CD4-positive, alpha-beta T cell (primary cell): ENCODE data around the gene WDR41. TPM values are rescaled to one million over a fixed set of nuclear protein-coding genes. Genes with fewer than 3 reads are reported as not detected.

Source experiments
- ATAC-seq: fragments of 200-7000 bp; cut with Tn5 transposase; one replicate; pipeline ENCODE4 v1.10.0; 2022; ENCODE audit warnings: mild to moderate bottlenecking; ENCODE audit not compliant: poor library complexity
- CTCF ChIA-PET: fragments of 350-600 bp; sonication (Branson Sonifier 250); formaldehyde crosslinking; loops from one replicate; lab custom pipeline; 2021; ENCODE audit warnings: antibody characterized with exemption, inconsistent platforms; lab: Charles Lee
- POLR2A ChIA-PET: fragments of 350-600 bp; sonication (Branson Sonifier 250); formaldehyde crosslinking; loops from one replicate; lab custom pipeline; 2021; ENCODE audit warnings: antibody characterized with exemption, inconsistent platforms; lab: Charles Lee
- DNase-seq, 14 experiments: peaks; one replicate each; pipeline ENCODE4 v3.0.0-alpha.2; 2013 to 2020; ENCODE audit warnings: mixed read lengths in 2 of 14
- H3K27ac ChIP-seq, 2 donors: one replicate each; pipeline versions ENCODE4 v1.5.1 to v1.7.0; 2013; ENCODE audit warnings: low read length in 2 of 2, low read depth in 1 of 2, mild to moderate bottlenecking in 1 of 2
- H3K27me3 ChIP-seq, 2 experiments: 1 replicate in 1 of 2; 2 replicates in 1 of 2; pipeline versions ENCODE4 v1.6.1 to v1.7.0; 2013; ENCODE audit warnings: low read length in 2 of 2, control low read depth in 1 of 2, mild to moderate bottlenecking in 1 of 2, moderate library complexity in 1 of 2; ENCODE audit not compliant: insufficient read depth in 2 of 2, control insufficient read depth in 1 of 2
- H3K36me3 ChIP-seq: one replicate; pipeline ENCODE4 v1.6.1; 2013; ENCODE audit warnings: low read length, control low read depth; ENCODE audit not compliant: insufficient read depth
- H3K4me1 ChIP-seq: one replicate; pipeline ENCODE4 v1.6.1; 2013; ENCODE audit warnings: low read length, control low read depth; ENCODE audit not compliant: insufficient read depth
- H3K4me3 ChIP-seq: one replicate; pipeline ENCODE4 v1.5.1; 2013; ENCODE audit warnings: mild to moderate bottlenecking, low read length, moderate library complexity
- H3K9me3 ChIP-seq, 2 experiments: 1 replicate in 1 of 2; 2 replicates in 1 of 2; pipeline versions ENCODE4 v1.6.1 to v1.7.0; 2013; ENCODE audit warnings: low read length in 2 of 2, mild to moderate bottlenecking in 2 of 2, control low read depth in 1 of 2, moderate library complexity in 1 of 2; ENCODE audit not compliant: control insufficient read depth in 1 of 2, insufficient read depth in 1 of 2
- H3K27ac Mint-ChIP-seq: one replicate; pipeline ENCODE4 v1.8.0; 2020; ENCODE audit warnings: mixed read lengths
- H3K27me3 Mint-ChIP-seq: one replicate; pipeline ENCODE4 v1.8.0; 2021; ENCODE audit warnings: mixed read lengths
- H3K36me3 Mint-ChIP-seq: one replicate; pipeline ENCODE4 v1.8.0; 2021; ENCODE audit warnings: low read depth, mixed read lengths
- H3K4me1 Mint-ChIP-seq: one replicate; pipeline ENCODE4 v1.8.0; 2021; ENCODE audit warnings: low read depth, mixed read lengths
- H3K4me3 Mint-ChIP-seq: one replicate; pipeline ENCODE4 v1.8.0; 2020; ENCODE audit warnings: mild to moderate bottlenecking, mixed read lengths
- H3K9me3 Mint-ChIP-seq: one replicate; pipeline ENCODE4 v1.8.0; 2020; ENCODE audit warnings: mixed read lengths
- CTCF ChIP-seq: fragments of 200-600 bp; IDR thresholded peaks from one replicate; pipeline ENCODE4 v1.8.0; 2022; ENCODE audit warnings: antibody characterized with exemption, mild to moderate bottlenecking
- intact Hi-C, 2 experiments: fragments of 100-400 bp; cut with DNase I in 1 of 2; cut with micrococcal nuclease in 1 of 2; formaldehyde crosslinking; loops; one replicate each; pipeline versions ENCODE4 v1.15.1 to v1.9.0; 2023 to 2025; cut with DNase I, micrococcal nuclease
- total RNA-seq, 174 experiments: library from RNA in 2 of 174; stranded (reverse) in 2 of 174; gene quantifications; one replicate each; pipeline ENCODE4 v1.2.3 and lab custom pipeline; 2021 to 2026

The WDR41 gene
- total RNA-seq, 2 experiments from 2014 or later, result 4.2 to 4.4 TPM

- Mint-ChIP-seq H3K9me3 (no peaks in the 10 kb centered on the region), H3K4me3 (no peak overlapping the region), H3K4me1 (no peaks in the 10 kb centered on the region), H3K36me3 (peaks cover 44% of the 10 kb centered on the region), H3K27ac (no peak overlapping the region), H3K27me3 (no peaks in the 10 kb centered on the region)
- ATAC-seq (no peak), DNase-seq (no peak)
- intact Hi-C loops, result no loop called here
- ChIA-PET POLR2A (no interaction called here), CTCF (no interaction called here)
- peaks cover 13% of the 10 kb centered on the region for H3K36me3 ChIP-seq
- TF ChIP-seq CTCF, result no peak
- no peak overlapping the region for H3K4me3 ChIP-seq
- H3K4me1 ChIP-seq, result no peaks in the 10 kb centered on the region
- H3K9me3 ChIP-seq, result no peaks in the 10 kb centered on the region
- H3K27me3 ChIP-seq, result no peaks in the 10 kb centered on the region
- no peak overlapping the region for H3K27ac ChIP-seq
Measured at GRCh38 chr5:77430726-77431125, 61.4 kb downstream of the WDR41 start.

GRCh38 chr5:77428526-77428925 lies 63.6 kb downstream of the WDR41 start:
- Mint-ChIP-seq H3K9me3 (no peaks in the 10 kb centered on the region), H3K27me3 (no peaks in the 10 kb centered on the region), H3K4me1 (no peaks in the 10 kb centered on the region), H3K36me3 (peaks cover 25% of the 10 kb centered on the region), H3K4me3 (no peak overlapping the region), H3K27ac (no peak overlapping the region)
- Histone ChIP-seq H3K4me3 (no peak overlapping the region), H3K4me1 (no peaks in the 10 kb centered on the region), H3K9me3 (no peaks in the 10 kb centered on the region), H3K27me3 (no peaks in the 10 kb centered on the region), H3K27ac (no peak overlapping the region), H3K36me3 (peaks cover 13% of the 10 kb centered on the region)
- POLR2A ChIA-PET, result no interaction called here
- intact Hi-C loops, result no loop called here
- TF ChIP-seq CTCF, result no peak
- DNase-seq (no peak), ATAC-seq (no peak)
- CTCF ChIA-PET, result interaction anchor here (0.8 kb wide), 1 partner anchor 96 kb away, joined by 3 read pairs; no protein-coding TSS in a partner anchor

GRCh38 chr5:77427998-77428397 lies 64.1 kb downstream of the WDR41 start:
- Mint-ChIP-seq H3K4me1 (no peaks in the 10 kb centered on the region), H3K36me3 (peaks cover 22% of the 10 kb centered on the region), H3K4me3 (no peak overlapping the region), H3K9me3 (no peaks in the 10 kb centered on the region), H3K27ac (no peak overlapping the region), H3K27me3 (no peaks in the 10 kb centered on the region)
- Histone ChIP-seq H3K27me3 (no peaks in the 10 kb centered on the region), H3K36me3 (peaks cover 9% of the 10 kb centered on the region), H3K4me3 (no peak overlapping the region), H3K27ac (no peak overlapping the region), H3K9me3 (no peaks in the 10 kb centered on the region), H3K4me1 (no peaks in the 10 kb centered on the region)
- CTCF ChIA-PET, result interaction anchor here (0.8 kb wide), 1 partner anchor 95 kb away, joined by 3 read pairs; no protein-coding TSS in a partner anchor
- POLR2A ChIA-PET, result no interaction called here
- intact Hi-C loops, result no loop called here
- no peak for ATAC-seq
- no peak for TF ChIP-seq CTCF
- DNase-seq, result no peak
